Measurements from ENCODE around the gene EBI3. TPM values are rescaled to one million over a fixed set of nuclear protein-coding genes. Genes with fewer than 3 reads are reported as not detected.
"Not testable (repeated sequence)": the region's sequence is repeated elsewhere in the genome, so short reads cannot be mapped to it uniquely, and the experiment has no call there.

Gene EBI3
- polyA plus RNA-seq, 2 donors = 0.53 to 0.92 TPM

DNA sequence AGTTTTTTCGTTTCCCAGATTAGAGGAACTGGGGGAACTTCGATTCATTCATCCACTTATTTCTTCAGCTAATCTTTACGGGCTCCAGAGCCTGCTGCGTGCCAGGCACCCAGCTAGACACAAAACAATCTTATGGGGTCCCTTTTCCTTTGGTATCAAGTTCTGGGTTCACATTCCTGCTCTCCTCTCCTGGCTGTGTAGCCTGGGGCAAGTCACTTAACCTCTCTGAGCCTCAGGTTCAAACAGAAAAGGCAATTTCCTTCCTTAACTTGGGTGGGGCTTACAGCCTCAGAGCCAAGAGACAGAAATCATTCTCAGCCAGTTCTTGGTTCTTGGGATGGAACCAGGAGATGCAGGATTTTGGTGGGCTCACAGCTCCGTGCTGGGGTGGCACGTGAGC lies 55.7 kb downstream of the EBI3 start:
- peaks cover 0 to 1% of the 10 kb centered on the region in 2 donors for H3K27me3 ChIP-seq (ENCODE audit: control insufficient read depth in 1 of 2, insufficient read depth in 2 of 2, low read length in 2 of 2)
- H3K27ac ChIP-seq (ENCODE audit: low read depth in 2 of 2, low read length in 1 of 2) = no peak overlapping the region
- WGBS, 2 donors = 60 to 66% methylated on average over 6 of the region's 6 CpGs
- peaks cover 0 to 4% of the 10 kb centered on the region in 2 donors for H3K9me3 ChIP-seq (ENCODE audit: control insufficient read depth in 2 of 2, insufficient read depth in 1 of 2, low read depth in 1 of 2, low read length in 1 of 2)
- H3K4me1 ChIP-seq (ENCODE audit: control insufficient read depth in 2 of 2, insufficient read depth in 2 of 2, low read length in 1 of 2) = no peaks in the 10 kb centered on the region
- H3K4me3 ChIP-seq (ENCODE audit: low read depth in 1 of 2, low read length in 2 of 2) = no peak overlapping the region
- H3K36me3 ChIP-seq (ENCODE audit: control insufficient read depth in 2 of 2, insufficient read depth in 2 of 2, low read length in 1 of 2) = no peaks in the 10 kb centered on the region

DNA sequence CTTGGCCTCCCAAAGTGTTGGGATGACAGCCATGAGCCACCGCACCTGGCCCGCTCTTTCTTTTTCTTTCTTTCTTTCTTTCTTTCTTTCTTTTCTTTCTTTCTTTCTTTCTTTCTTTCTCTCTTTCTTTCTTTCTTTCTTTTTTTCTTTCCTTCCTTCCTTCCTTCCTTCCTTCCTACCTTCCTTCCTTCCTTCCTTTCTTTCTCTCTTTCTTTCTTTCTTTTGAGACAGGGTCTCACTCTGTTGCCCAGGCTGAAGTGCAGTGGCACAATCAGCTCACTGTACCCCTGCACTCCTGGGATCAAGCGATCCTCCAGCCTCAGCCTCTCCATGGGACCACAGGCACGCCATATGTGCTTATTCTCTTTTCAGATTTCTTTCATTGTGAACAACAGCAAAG lies 56.8 kb downstream of the EBI3 start:
- not testable (repeated sequence) for H3K27ac ChIP-seq (ENCODE audit: low read depth in 2 of 2, low read length in 1 of 2); H3K27me3 ChIP-seq (ENCODE audit: control insufficient read depth in 1 of 2, insufficient read depth in 2 of 2, low read length in 2 of 2); H3K4me3 ChIP-seq (ENCODE audit: low read depth in 1 of 2, low read length in 2 of 2); H3K4me1 ChIP-seq (ENCODE audit: control insufficient read depth in 2 of 2, insufficient read depth in 2 of 2, low read length in 1 of 2); H3K9me3 ChIP-seq (ENCODE audit: control insufficient read depth in 2 of 2, insufficient read depth in 1 of 2, low read depth in 1 of 2, low read length in 1 of 2); H3K36me3 ChIP-seq (ENCODE audit: control insufficient read depth in 2 of 2, insufficient read depth in 2 of 2, low read length in 1 of 2)
- WGBS, 2 donors = 85 to 89% methylated on average over 4 of the region's 4 CpGs

Other genes starting within 250 kb of the EBI3 start
- 100 to 1,000 TPM; 494 to 820 TPM for gene EEF2, start 244.1 kb upstream of the EBI3 start, polyA plus RNA-seq
- gene PIAS4, start 221.8 kb upstream of the EBI3 start, polyA plus RNA-seq = 10 to 100 TPM in 1 of 2 donors, 1 to 10 TPM in 1; 9.6 to 10.9 TPM
- gene ZBTB7A, start 162.6 kb upstream of the EBI3 start, polyA plus RNA-seq = 10 to 100 TPM; 22.4 to 29.7 TPM
- 100 to 1,000 TPM; 120 to 127 TPM for gene MAP2K2, start 105.4 kb upstream of the EBI3 start, polyA plus RNA-seq
- not detected for gene CREB3L3, start 75.9 kb upstream of the EBI3 start, polyA plus RNA-seq
- gene SIRT6, start 47.0 kb upstream of the EBI3 start, polyA plus RNA-seq = 10 to 100 TPM; 16.9 to 22.0 TPM
- gene ANKRD24, start 46.8 kb upstream of the EBI3 start, polyA plus RNA-seq = under 1 TPM; 0.21 to 0.59 TPM
- 10 to 100 TPM; 25.9 to 27.7 TPM for gene YJU2, start 17.6 kb downstream of the EBI3 start, polyA plus RNA-seq
- under 1 TPM in 1 of 2 donors, not detected in 1; 0.04 TPM for gene SHD, start 49.7 kb downstream of the EBI3 start, polyA plus RNA-seq
- under 1 TPM; 0.31 to 0.47 TPM for gene TMIGD2, start 72.9 kb downstream of the EBI3 start, polyA plus RNA-seq
- 1 to 10 TPM in 1 of 2 donors, under 1 TPM in 1; 0.19 to 1.2 TPM for gene FSD1, start 75.1 kb downstream of the EBI3 start, polyA plus RNA-seq
- 100 to 1,000 TPM in 1 of 2 donors, 10 to 100 TPM in 1; 99.2 to 126 TPM for gene STAP2, start 109.3 kb downstream of the EBI3 start, polyA plus RNA-seq
- 10 to 100 TPM; 13.5 to 15.5 TPM for gene MPND, start 114.0 kb downstream of the EBI3 start, polyA plus RNA-seq
- gene SH3GL1, start 171.0 kb downstream of the EBI3 start, polyA plus RNA-seq = 100 to 1,000 TPM; 123 to 242 TPM
- gene CHAF1A, start 173.1 kb downstream of the EBI3 start, polyA plus RNA-seq = 10 to 100 TPM; 10.8 to 11.7 TPM
- 10 to 100 TPM; 71.3 to 82.8 TPM for gene UBXN6, start 228.3 kb downstream of the EBI3 start, polyA plus RNA-seq
- gene HDGFL2, start 242.8 kb downstream of the EBI3 start, polyA plus RNA-seq = 10 to 100 TPM; 23.3 to 57.5 TPM

Measured in esophagus (tissue), 2 donors.